Stimulated activated CD4-positive, alpha-beta T cell treated with anti-CD3 and anti-CD28 coated beads, Interleukin-15, amount 100 ng/mL, for 48 hours (primary cell): Measurements from ENCODE around the gene ITSN1.
A peak's percentile ranks its signal among the peaks of the same experiment; 100 is the strongest.

Experiments
- DNase-seq, 2 donors: peaks; one replicate each; pipeline ENCODE4 v3.0.0-alpha.2; 2020; ENCODE audit warnings: low read depth in 2 of 2

Gene ITSN1

DNA sequence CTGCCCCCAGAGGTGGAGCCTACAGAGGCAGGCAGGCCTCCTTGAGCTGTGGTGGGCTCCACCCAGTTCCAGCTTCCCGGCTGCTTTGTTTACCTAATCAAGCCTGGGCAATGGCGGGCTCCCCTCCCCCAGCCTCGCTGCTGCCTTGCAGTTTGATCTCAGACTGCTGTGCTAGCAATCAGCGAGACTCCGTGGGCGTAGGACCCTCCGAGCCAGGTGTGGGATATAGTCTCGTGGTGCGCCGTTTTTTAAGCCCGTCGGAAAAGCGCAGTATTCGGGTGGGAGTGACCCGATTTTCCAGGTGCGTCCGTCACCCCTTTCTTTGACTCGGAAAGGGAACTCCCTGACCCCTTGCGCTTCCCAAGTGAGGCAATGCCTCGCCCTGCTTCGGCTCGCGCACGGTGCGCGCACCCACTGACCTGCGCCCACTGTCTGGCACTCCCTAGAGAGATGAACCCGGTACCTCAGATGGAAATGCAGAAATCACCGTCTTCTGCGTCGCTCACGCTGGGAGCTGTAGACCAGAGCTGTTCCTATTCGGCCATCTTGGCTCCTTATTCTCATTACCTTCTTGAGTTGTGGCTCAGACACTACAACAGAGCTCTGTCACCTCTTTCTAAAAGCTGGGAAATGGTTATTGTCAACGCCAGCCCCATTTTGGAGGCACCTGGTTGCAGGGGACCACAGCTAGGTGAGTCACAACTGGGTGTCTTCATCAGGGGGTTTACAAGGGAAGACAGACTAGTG, 288.9 kb downstream of the ITSN1 start:
- DNase-seq: peak; percentile 47 to 57

DNA sequence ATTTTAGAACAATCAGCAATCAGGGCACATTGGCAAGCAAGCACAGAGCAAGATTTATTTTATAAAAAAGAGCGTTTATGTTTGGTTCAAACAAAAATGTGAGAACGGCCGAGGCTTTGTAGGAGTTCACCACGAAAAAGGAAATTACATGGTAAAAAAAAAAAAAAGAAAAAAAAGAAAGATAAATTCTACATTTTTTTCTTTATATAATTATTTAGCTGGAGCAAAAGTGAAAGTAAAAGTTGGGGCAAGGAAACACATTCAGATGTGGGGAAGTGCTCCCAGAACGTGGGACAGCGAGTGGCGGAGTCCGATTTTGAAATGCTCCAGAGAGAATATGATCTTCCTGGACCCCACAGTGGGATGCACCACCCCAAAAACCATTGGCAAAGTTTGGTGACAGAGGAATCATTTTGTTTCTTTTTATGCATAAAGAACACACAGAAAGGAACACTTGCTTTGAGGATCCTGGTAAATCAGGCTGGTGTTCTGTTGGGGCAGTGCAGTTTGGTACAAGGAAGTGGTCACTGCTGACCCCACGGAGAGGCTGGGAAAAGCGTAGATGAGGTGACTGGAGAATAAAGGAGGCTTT, 289.6 kb downstream of the ITSN1 start:
- DNase-seq: no peak

DNA sequence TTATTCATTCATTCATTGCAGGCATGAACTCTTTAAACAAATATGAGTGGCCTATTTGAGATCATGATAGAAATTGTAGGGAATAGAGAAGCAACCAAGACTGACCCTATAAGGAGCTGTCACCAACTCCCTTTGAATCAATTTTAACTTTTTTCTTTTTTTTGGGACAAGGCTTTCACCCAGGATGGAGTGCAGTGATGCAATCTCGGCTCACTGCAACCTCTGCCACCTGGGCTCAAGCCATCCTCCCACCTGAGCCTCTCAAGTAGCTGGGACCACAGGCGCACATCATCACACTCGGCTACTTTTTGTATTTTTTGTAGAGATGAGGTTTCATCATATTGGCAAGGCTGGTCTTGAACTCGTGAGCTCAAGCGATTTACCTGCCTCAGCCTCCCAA, 290.4 kb downstream of the ITSN1 start:
- no peak for DNase-seq

DNA sequence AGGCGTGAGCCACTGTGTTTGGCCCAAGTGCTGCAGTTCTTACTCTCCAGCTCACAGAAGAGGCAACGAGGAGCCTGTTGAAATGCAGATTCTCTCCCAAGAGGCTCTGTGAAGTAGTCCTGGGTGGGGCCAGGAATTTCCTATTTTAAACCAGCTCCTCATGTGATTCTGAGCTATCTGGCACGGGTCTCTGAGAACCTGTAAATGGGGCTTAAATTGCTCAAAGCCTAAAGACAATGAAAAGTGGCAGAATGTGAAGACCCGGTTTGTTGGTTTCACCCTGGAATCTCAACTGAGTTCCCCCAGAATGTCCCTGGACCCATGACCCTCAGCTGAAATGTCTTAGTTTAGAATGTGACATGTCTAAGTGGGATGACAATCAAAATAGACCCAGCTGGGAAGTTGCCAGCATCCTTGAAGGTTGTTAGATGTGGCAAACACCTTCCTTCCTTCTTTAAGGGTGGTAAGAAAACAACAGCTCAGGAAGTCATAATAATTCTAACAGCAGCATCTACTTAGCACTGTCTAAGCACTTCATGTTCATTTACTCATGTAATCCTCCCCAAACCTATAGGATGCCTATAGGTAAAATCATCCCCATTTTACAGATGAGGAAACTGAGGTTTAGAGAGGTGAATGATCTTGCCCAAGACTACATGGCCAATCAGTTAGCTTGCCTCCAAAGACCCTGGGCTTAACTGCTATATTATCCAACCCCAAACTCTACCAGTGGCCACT, 294.2 kb downstream of the ITSN1 start:
- DNase-seq: no peak

DNA sequence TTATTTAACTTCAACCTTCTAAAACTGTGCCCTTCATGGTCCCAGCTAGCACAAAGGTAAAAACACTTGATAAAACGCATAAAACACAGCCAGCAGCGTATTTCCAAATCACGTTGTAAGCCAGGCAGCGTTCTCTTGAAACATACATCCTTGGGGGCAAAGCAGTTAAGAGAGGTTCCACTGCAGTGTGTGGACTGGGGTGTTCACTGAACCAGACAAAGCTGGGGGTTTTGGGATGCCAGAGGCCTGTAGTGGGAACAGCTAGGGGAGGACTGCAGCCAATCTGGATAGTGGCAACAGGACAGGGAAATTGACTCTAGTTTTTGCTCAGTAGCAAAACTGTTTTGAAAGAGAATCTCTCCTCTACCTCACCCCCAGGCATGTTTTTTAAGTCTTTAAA, 294.8 kb downstream of the ITSN1 start:
- no peak for DNase-seq

DNA sequence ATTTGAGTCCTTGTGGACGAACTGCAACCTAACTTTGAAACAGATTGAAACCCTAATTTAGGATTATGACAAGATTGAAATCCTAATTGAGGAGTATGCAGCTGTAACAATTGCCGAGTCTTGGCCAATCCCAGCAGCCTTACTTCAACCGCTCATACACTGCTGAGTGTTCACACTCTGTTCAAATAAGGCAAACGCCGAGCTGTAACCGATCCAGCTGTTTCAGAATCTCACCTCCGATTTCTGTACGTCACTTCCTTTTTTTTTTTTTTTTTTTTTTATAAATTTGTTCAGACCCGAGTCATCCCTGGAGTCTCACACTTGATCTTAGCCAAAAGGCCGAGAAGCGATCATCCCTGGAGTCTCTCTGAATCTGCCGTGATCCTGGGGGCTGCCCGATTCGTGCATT, 295.6 kb downstream of the ITSN1 start:
- no peak for DNase-seq

DNA sequence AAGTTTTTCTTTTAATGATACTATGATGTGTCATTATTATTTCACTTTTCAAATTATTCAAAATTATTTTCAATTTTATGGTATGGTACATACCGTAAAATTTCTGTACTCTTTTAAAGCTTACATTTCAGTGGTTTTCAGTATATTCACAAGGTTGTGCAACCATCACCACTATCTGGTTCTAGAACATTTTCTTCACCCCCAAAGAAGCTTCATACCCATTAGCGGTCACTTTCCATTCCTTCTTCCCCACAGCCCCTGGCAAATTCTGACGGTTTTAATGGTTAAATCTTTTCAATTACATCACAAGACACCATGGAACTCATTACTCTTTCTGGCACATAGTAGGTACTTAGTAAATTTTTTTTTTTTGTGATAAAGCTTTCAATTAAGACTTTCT, 296.1 kb downstream of the ITSN1 start:
- DNase-seq: no peak

DNA sequence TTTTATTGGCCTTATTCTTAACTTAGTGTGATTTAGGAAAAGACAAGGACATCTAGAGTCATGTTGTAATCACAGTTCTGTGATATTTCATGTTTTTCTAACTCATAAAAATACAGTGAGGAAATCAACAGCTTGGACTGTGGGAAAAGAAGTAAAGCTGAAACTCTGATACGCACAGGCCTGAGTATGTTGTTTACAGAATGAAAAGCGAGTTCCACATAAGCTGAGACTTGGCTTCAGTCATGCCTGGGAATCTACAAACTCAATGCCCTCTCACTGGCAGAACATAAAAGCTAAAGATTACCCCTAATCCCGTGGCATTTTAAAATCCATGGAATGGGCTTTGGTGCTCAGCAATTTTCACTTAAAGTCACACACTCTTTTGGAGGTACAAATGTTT, 296.9 kb downstream of the ITSN1 start:
- DNase-seq: no peak

DNA sequence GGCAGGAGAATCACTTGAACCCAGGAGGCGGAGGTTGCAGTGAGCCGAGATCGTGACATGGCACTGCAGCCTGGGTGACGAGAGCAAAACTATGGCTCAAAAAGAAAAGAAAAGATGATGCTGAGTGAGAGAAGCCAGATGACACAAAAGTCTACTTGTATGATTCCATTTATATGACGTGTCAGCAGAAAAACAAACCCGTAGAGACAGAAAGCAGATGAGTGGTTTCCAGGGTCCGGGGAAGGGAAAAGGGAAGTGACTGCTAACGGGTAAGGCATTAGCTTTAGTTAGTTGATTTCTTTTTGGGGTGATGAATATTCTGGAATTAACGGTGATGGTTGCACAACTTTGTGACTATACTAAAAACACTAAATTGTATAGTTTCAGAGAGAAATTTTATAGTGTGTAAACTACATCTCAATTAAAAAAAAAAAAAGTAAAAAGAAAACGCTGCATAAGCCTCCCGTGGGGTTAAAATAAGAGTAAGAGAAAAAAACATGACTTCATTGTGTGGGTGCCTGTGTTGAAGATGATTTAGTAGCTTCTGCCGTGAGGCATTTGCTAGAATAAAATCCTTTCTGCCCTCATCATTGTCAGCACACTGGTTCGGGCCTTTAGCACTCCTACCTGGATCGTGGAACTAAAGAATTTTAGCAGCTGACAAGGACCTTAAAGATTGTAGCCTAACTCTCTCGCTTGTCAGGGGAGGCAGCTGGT, 298.0 kb downstream of the ITSN1 start:
- DNase-seq: no peak

DNA sequence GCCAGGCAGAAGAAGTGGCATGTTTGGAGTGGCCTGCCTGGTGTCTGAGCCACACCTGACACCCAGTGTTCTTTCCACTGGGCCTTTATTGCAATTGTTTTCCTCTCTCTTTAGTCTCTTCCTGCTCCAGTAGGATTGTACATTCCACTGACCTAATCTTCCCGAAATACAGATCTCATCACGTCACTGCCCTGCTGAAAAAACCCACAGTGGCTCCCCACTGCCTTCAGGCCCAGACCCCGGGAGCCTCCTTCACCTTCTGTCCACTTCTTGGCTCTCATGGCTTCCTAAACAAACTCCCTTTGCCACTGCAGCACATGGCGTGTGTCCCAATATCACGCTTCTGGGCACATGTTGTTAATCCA, 298.6 kb downstream of the ITSN1 start:
- no peak for DNase-seq

DNA sequence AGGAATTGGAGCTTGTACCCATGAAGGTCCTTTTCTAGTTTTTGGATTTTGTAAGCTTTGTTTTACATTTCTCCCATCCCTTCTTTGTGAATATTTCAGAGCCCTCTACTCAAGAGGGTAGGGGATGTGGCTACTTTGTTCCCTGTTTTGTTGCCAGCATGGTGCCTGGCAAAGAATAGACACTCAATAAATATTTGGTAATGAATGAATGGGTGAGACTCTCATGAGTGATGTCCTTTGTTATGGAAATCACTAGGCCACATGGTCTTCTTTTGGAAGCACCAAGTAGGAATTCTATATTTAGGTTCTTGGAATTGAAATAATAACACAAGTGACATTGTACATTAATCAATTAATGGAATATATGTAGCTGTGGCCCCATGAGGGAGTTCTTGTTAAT, 300.1 kb downstream of the ITSN1 start:
- no peak for DNase-seq

DNA sequence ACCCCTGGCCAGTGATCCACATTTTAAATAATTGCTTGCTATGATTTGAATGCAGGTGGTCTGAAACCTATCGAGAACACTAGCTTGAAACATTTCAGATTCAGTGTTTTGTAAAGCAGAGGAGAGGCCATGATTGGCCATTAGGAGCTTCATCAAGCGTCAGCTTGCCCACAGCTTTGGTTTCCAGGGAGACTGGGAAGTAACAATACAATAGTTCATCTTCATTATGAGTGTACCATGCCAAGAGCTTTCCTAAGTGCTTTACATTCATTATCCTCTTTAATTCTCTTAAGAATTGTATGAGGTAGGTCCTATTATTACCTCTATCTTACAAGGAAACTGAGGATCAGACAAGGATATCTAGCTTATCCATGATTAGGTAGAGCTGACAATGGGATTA, 301.0 kb downstream of the ITSN1 start:
- no peak for DNase-seq

DNA sequence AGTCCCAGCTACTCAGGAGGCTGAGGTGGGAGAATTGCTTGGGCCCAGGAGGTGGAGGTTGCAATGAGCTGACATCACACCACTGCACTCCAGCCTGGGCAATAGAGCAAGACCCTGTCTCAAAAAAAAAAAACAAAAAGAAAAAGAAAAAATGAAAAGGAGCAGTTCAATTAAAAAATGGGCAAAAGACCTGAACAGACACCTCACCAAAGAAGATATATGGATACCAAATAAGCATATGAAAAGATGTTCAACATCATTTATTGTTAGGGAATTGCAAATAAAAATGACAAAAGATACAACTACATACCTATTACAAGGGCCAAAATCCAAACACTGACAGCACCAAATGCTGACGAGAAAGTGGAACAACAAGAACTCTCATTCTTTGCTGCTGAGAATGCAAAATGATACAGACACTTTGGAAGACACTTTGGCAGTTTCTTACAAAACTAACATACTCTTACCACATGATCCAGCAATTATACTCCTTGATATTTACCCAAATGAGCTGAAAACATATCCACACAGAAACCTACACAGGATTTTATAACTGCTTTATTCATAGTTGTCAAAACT, 302.0 kb downstream of the ITSN1 start:
- DNase-seq: no peak

DNA sequence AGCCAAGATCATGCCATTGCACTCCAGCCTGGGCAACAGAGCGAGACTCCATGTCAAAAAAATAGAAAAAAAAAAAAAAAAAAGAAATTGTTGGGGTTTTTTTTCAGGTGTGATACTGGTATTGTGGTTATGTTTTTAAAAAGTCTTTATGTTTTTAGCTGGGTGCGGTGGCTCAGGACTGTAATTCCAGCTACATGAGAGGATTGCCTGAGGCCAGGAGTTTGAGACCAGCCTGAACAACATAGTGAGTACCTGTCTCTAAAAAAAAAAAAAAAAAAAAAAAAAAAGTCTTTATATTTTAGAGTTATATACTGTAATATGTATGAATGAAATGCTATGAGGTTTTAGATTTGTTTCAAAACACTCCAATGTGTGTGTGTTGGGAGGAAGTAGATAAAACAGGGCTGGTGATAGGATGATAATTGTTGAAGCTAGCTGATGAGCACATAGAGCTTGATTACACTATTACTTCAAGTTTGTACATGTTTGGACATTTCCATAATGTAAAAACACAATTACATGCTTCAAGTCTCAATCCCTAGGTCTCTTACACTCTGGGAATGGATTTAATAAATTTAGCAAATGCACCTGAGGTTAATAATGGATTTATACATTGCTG, 303.5 kb downstream of the ITSN1 start:
- DNase-seq: no peak

DNA sequence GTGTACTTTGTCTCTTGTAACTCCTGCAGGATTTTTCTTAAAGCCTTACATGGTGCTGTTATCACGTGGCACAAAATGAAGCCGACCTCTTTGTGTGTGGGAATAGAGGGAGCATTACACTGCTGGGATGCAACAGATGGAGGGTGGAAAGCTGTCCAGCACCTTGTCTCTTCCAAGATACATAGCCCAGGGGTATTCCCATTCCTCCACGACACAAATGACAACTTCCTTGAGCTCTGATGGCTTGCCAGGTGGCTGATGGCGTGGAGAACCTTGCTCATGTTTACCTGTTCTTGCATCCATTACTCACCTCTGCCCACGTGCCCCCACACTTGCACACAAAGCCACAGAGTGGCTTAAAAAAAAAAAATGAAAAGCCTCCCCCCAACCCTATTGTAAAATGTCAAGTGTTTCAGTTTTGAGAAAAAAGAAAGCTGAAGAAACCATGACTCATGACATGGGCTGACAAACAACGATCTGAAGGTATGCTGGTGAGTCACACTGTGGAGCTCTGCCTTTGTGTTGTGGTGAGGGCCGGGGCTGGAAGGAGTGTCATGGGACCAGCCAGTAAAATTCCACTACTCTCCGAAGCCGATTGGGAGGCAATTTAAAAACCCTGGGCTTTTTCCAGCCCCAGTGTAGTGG, 305.3 kb downstream of the ITSN1 start:
- peak; percentile 76 to 87 for DNase-seq

DNA sequence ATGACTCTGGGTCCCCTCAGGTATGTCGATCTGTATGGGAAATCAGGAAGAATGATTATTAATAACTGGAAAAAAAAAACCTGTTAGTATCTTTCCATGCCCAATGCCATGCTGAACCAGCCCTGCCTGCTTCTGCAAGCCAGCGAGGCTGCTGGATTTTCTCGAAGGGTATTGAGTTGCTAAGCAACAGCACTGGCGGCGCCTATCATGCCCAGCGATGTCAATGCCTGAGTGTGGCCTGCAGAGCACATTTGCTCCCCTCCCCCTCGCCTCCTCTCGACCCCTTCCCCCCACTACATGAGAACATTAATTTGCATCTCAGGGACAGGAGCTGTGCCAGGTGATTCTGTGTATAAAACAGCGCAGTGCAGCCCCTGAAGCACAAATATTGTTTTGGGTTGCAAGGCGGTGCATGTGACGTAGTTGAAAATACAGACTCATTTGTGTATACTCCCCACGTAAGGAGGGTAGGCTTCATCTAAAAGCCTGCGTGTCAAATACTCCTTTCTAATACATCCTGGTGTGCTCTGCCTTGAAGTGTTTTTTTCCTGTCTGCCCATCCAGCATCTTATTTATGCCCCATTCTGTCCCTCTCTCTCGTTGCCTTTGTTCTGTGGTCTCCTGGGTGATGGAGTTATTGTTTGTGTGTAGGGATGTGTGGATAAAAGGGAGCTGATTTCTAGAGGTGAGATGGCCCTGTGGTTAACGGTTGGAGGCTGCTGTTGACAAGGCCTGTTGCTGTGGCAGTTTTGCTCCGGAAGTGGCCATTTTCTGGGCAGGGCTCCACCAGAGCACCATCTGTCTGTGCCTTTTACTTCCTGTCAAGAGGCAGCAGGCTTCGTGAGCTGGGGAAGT, 306.0 kb downstream of the ITSN1 start:
- peak; percentile 72 to 75 for DNase-seq

DNA sequence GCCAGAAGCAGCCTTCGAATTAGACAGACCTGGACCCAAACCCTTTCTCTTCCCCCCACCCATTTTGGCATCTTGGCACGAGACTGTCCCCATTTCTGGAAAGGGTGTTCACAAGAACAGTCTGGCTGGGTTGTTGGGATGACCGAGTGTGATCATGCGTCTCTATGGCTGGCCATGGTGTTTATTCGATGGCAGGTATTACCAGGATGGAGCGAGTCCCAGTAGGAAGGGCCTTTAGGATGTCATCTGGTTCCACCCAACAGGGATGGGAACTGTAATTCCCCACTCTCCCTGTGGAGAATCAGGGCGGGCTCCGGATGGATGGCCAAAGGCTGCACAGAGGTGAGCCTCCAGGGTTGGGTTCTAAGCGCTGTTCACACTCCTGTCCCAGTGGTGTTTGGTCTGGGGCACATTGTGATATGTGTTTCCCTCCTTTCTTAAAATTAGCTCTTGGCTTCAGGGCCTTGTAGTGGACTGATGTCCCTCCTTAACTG, 306.7 kb downstream of the ITSN1 start:
- DNase-seq: no peak
